H1 (cell line): ENCODE results near the gene ANAPC7. TPM values are rescaled to one million over a fixed set of nuclear protein-coding genes. Genes with fewer than 3 reads are reported as not detected.

ENCODE experiments used
- CTCF ChIA-PET: fragments of 300-600 bp; sonication (Branson Sonifier 250); formaldehyde crosslinking; loops from one replicate; lab custom pipeline; 2021; ENCODE audit not compliant: partially characterized antibody; lab: Charles Lee
- POLR2A ChIA-PET: fragments of 300-600 bp; sonication (Branson Sonifier 250); formaldehyde crosslinking; loops from one replicate; lab custom pipeline; 2021; ENCODE audit warnings: inconsistent platforms; ENCODE audit not compliant: partially characterized antibody; lab: Charles Lee
- DNase-seq, 2 experiments: peaks; one replicate each; pipeline versions ENCODE4 v3.0.0 to v3.0.0-alpha.2; 2010 to 2022; ENCODE audit warnings: low spot score in 2 of 2, low read depth in 1 of 2, mixed read lengths in 1 of 2
- FAIRE-seq: peaks from 2 replicates; lab custom pipeline; 2011; peaks lifted over from hg19 to GRCh38; lab: Jason Lieb, UNC
- H2AFZ ChIP-seq: 2 replicates; pipeline ENCODE4 v1.8.1; 2012; ENCODE audit warnings: low read length, inconsistent platforms
- H2AK5ac ChIP-seq: 2 replicates; pipeline ENCODE4 v1.6.1; 2013; ENCODE audit warnings: low read depth, low read length
- H2BK120ac ChIP-seq: replicated peaks from 2 replicates; pipeline ENCODE3; 2013; ENCODE audit warnings: low read depth, low read length, inconsistent platforms
- H2BK12ac ChIP-seq: 2 replicates; pipeline ENCODE4 v1.6.1; 2013; ENCODE audit warnings: low read depth, low read length
- H2BK15ac ChIP-seq: 2 replicates; pipeline ENCODE4 v1.6.1; 2013; ENCODE audit warnings: low read length
- H2BK20ac ChIP-seq: 2 replicates; pipeline ENCODE4 v1.6.1; 2013; ENCODE audit warnings: low read length
- H2BK5ac ChIP-seq: 2 replicates; pipeline ENCODE4 v1.6.1; 2013; ENCODE audit warnings: low read depth, low read length
- H3K14ac ChIP-seq: 2 replicates; pipeline ENCODE4 v1.6.1; 2013; ENCODE audit warnings: inconsistent platforms; ENCODE audit not compliant: insufficient read length
- H3K18ac ChIP-seq: 2 replicates; pipeline ENCODE4 v1.6.1; 2013; ENCODE audit warnings: low read length; ENCODE audit errors: extremely low read depth
- H3K23ac ChIP-seq: 2 replicates; pipeline ENCODE4 v1.6.1; 2013; ENCODE audit warnings: inconsistent platforms; ENCODE audit not compliant: insufficient read length
- H3K23me2 ChIP-seq: 2 replicates; pipeline ENCODE4 v1.6.1; 2013; ENCODE audit warnings: low read depth, low read length
- H3K27ac ChIP-seq: 2 replicates; pipeline ENCODE4 v1.6.1; 2011; ENCODE audit warnings: low read depth, low read length, inconsistent platforms
- H3K27me3 ChIP-seq, 4 experiments: replicated peaks in 1 of 4; 1 replicate in 1 of 4; 2 replicates in 3 of 4; pipeline versions ENCODE4 v1.6.1 to v1.8.1; 2011 to 2013; ENCODE audit warnings: low read length in 3 of 4, mild to moderate bottlenecking in 3 of 4, inconsistent platforms in 2 of 4, mixed read lengths in 2 of 4, moderate library complexity in 1 of 4; ENCODE audit not compliant: control insufficient read depth in 3 of 4, insufficient read depth in 3 of 4; ENCODE audit errors: extremely low read depth in 1 of 4
- H3K36me3 ChIP-seq, 4 experiments: 2 replicates each; pipeline versions ENCODE4 v1.6.1 to v1.8.1; 2011 to 2013; ENCODE audit warnings: mild to moderate bottlenecking in 4 of 4, low read length in 3 of 4, moderate library complexity in 2 of 4, control low read depth in 1 of 4, inconsistent platforms in 1 of 4; ENCODE audit not compliant: insufficient read depth in 4 of 4, control insufficient read depth in 2 of 4
- H3K4ac ChIP-seq: replicated peaks from 2 replicates; pipeline ENCODE3; 2013; ENCODE audit warnings: low read length, low read depth, mixed read lengths, inconsistent platforms; ENCODE audit not compliant: insufficient read length
- H3K4me1 ChIP-seq, 4 experiments: replicated peaks in 1 of 4; 1 replicate in 1 of 4; 2 replicates in 3 of 4; pipeline versions ENCODE4 v1.6.1 to v1.8.1; 2011 to 2013; ENCODE audit warnings: low read length in 3 of 4, inconsistent platforms in 2 of 4, mixed read lengths in 1 of 4; ENCODE audit not compliant: insufficient read depth in 4 of 4, control insufficient read depth in 3 of 4
- H3K4me2 ChIP-seq, 2 experiments: 2 replicates each; pipeline versions ENCODE4 v1.6.1 to v1.8.1; 2011 to 2013; ENCODE audit warnings: low read depth in 2 of 2, low read length in 2 of 2, control low read depth in 1 of 2, inconsistent platforms in 1 of 2, mild to moderate bottlenecking in 1 of 2; ENCODE audit not compliant: insufficient read depth in 1 of 2
- H3K4me3 ChIP-seq, 4 experiments: fragments of 200-600, 300-600 bp in 1 of 4; sonication (generic), shearing (Covaris generic), sonication (Bioruptor Twin) in 1 of 4; 2 replicates each; pipeline versions ENCODE4 v1.5.1 to v1.8.1; 2011 to 2016; ENCODE audit warnings: low read length in 4 of 4, low read depth in 3 of 4, control low read depth in 2 of 4, inconsistent platforms in 2 of 4, mild to moderate bottlenecking in 2 of 4, mixed read lengths in 1 of 4, moderate library complexity in 1 of 4; ENCODE audit not compliant: insufficient read depth in 2 of 4; ENCODE audit errors: extremely low read depth in 1 of 4
- H3K56ac ChIP-seq: replicated peaks from 2 replicates; pipeline ENCODE3; 2013; ENCODE audit warnings: low read depth, mild to moderate bottlenecking, mixed read lengths, low read length, inconsistent platforms; ENCODE audit not compliant: insufficient read length
- H3K79me1 ChIP-seq: 2 replicates; pipeline ENCODE4 v1.6.1; 2013; ENCODE audit warnings: low read depth, low read length, control low read depth
- H3K79me2 ChIP-seq, 2 experiments: 2 replicates each; pipeline versions ENCODE4 v1.6.1 to v1.8.1; 2012 to 2013; ENCODE audit warnings: low read length in 2 of 2, mild to moderate bottlenecking in 2 of 2, inconsistent platforms in 1 of 2; ENCODE audit not compliant: insufficient read depth in 2 of 2, control insufficient read depth in 1 of 2
- H3K9ac ChIP-seq, 4 experiments: replicated peaks in 1 of 4; 1 replicate in 1 of 4; 2 replicates in 3 of 4; pipeline versions ENCODE4 v1.6.1 to v1.8.1; 2011 to 2013; ENCODE audit warnings: low read depth in 3 of 4, low read length in 3 of 4, control low read depth in 2 of 4, mild to moderate bottlenecking in 2 of 4, moderate library complexity in 2 of 4, inconsistent platforms in 1 of 4; ENCODE audit errors: extremely low read depth in 1 of 4
- H3K9me3 ChIP-seq, 2 experiments: 2 replicates each; pipeline versions ENCODE4 v1.6.1 to v1.8.1; 2012 to 2013; ENCODE audit warnings: mild to moderate bottlenecking in 2 of 2, moderate library complexity in 2 of 2, control low read depth in 1 of 2, inconsistent platforms in 1 of 2, low read depth in 1 of 2, low read length in 1 of 2, mixed read lengths in 1 of 2; ENCODE audit not compliant: insufficient read depth in 2 of 2
- H4K20me1 ChIP-seq, 2 experiments: replicated peaks in 1 of 2; 2 replicates each; pipeline versions ENCODE3 to v1.8.1; 2011 to 2013; ENCODE audit warnings: inconsistent platforms in 2 of 2, low read length in 2 of 2, mild to moderate bottlenecking in 1 of 2; ENCODE audit not compliant: insufficient read depth in 2 of 2, control insufficient read depth in 1 of 2
- H4K5ac ChIP-seq: 2 replicates; pipeline ENCODE4 v1.6.1; 2013; ENCODE audit warnings: low read length, low read depth, mixed read lengths, inconsistent platforms; ENCODE audit not compliant: insufficient read length
- H4K8ac ChIP-seq: 2 replicates; pipeline ENCODE4 v1.8.0; 2013; ENCODE audit warnings: mild to moderate bottlenecking, moderate library complexity, low read length, inconsistent platforms; ENCODE audit not compliant: insufficient read depth; ENCODE audit errors: extremely low read depth
- H4K91ac ChIP-seq: replicated peaks from 2 replicates; pipeline ENCODE3; 2013; ENCODE audit warnings: low read length, mixed read lengths, inconsistent platforms; ENCODE audit not compliant: insufficient read length
- CREB1 ChIP-seq: IDR thresholded peaks from 2 replicates; pipeline ENCODE4 v1.6.1; 2012; ENCODE audit warnings: inconsistent platforms
- GTF2F1 ChIP-seq: IDR thresholded peaks from 2 replicates; pipeline ENCODE4 v1.6.1; 2012; ENCODE audit warnings: low read depth, low read length, improper control_type of control experiment, borderline replicate concordance
- KDM1A ChIP-seq: fragments of 200-600, 300-600 bp; sonication (generic); IDR thresholded peaks from 2 replicates; pipeline ENCODE4 v1.7.1; 2016; ENCODE audit warnings: mild to moderate bottlenecking, low read length, borderline replicate concordance
- KDM4A ChIP-seq: IDR thresholded peaks from one replicate; pipeline ENCODE4 v1.7.1; 2012; ENCODE audit warnings: low read depth, mild to moderate bottlenecking, moderate library complexity, low read length, inconsistent platforms; ENCODE audit not compliant: severe bottlenecking
- RBBP5 ChIP-seq: IDR thresholded peaks from 2 replicates; pipeline ENCODE4 v1.7.1; 2012; ENCODE audit warnings: low read depth, mild to moderate bottlenecking, inconsistent platforms, low read length, moderate library complexity, borderline replicate concordance
- RNF2 ChIP-seq: fragments of 200-900, 300-1000 bp; sonication (generic); IDR thresholded peaks from 2 replicates; pipeline ENCODE4 v1.7.1; 2016; ENCODE audit warnings: borderline replicate concordance, low read depth, mild to moderate bottlenecking, antibody characterized with exemption, low read length; ENCODE audit not compliant: poor library complexity, severe bottlenecking; ENCODE audit errors: missing control alignments
- WGBS, 2 experiments: shearing (Covaris generic) in 1 of 2; methylation state at CpG; one replicate each; pipeline versions ENCODE4 v1.1.6 to v1.1.7; 2013 to 2015; ENCODE audit warnings: low lambda C conversion rate in 2 of 2, mixed read lengths in 2 of 2, inconsistent platforms in 1 of 2, low coverage in 1 of 2, missing lambda C conversion rate in 1 of 2; ENCODE audit not compliant: insufficient replicate concordance in 2 of 2, insufficient coverage in 1 of 2, insufficient read length in 1 of 2; ENCODE audit errors: extremely low coverage in 1 of 2, missing lambda C conversion rate in 1 of 2; 5-methylcytosine and 5-hydroxymethylcytosine counted together
- polyA plus RNA-seq, 7 experiments: library from polyadenylated mRNA; depleted of rRNA in 3 of 7; stranded (reverse) in 5 of 7; unstranded in 2 of 7; fragments of >200 nt in 5 of 7; fragments of 200-250 nt in 2 of 7; gene quantifications; 1 replicate in 5 of 7; 2 replicates in 1 of 7; 4 replicates in 1 of 7; pipeline versions ENCODE4 v1.2.1 to v1.2.3, GENCODE V29; 2011 to 2013; ENCODE audit warnings: missing spikeins in 2 of 7, mixed read lengths in 2 of 7
- total RNA-seq: library from RNA; stranded (reverse); fragmentation: NEBNext Ultra II Directional; extraction: Animal tissue kit (Norgen Biotek cat#: 25700); gene quantifications from 2 replicates; pipeline ENCODE4 v1.2.1, GENCODE V29; 2021

The ANAPC7 gene
- total and polyA plus RNA-seq, 2 of the 8 experiments (the other 6 are each of a cell fraction or from before 2014, with no cell fraction given), result 72.8 to 105 TPM

- 93% methylated on average over 8 of the region's 8 CpGs; no CpG with 5 or more reads in 1 of the 2 experiments for WGBS, 2 experiments
- Histone ChIP-seq H3K23me2 (no peaks in the 10 kb centered on the region), H2BK15ac (no peak overlapping the region), H3K9ac (no peak overlapping the region), H3K9me3 (no peaks in the 10 kb centered on the region), H3K4ac (no peak overlapping the region), H2BK12ac (no peak overlapping the region), H3K4me3 (no peak overlapping the region), H3K18ac (no peak overlapping the region), H2BK20ac (no peak overlapping the region), H2BK5ac (no peak overlapping the region), H3K27me3 (no peaks in the 10 kb centered on the region), H3K14ac (no peak overlapping the region), H2AFZ (no peak overlapping the region), H4K91ac (no peak overlapping the region), H4K8ac (no peak overlapping the region), H2BK120ac (no peak overlapping the region), H3K79me2 (no peaks in the 10 kb centered on the region), H3K4me1 (no peaks in the 10 kb centered on the region; a peak in 2 of 7 replicates), H3K36me3 (peaks cover 45 to 71% (median 53%) of the 10 kb centered on the region in 4 experiments), H3K27ac (no peak overlapping the region), H3K56ac (no peak overlapping the region), H3K4me2 (no peak overlapping the region), H3K23ac (no peak overlapping the region), H2AK5ac (no peak overlapping the region), H4K5ac (no peak overlapping the region), H3K79me1 (peaks cover 2% of the 10 kb centered on the region; the same call in 1 of the 2 replicates), H4K20me1 (peaks cover 5 to 11% of the 10 kb centered on the region in 2 experiments)
- ChIA-PET POLR2A (interaction anchor here (0.7 to 8.1 kb wide), 5 partner anchors 9 to 25 kb away, joined by 3 to 48 read pairs (median 4); no protein-coding TSS in a partner anchor), CTCF (interaction anchor here (1.7 kb wide), 1 partner anchor 246 kb away, joined by 6 read pairs; no protein-coding TSS in a partner anchor)
- DNase-seq, result no peak
- TF ChIP-seq RNF2 (no peak), RBBP5 (no peak), GTF2F1 (no peak), KDM1A (no peak), KDM4A (no peak), CREB1 (no peak)
- FAIRE-seq, result no peak
These were observed 55.7 kb downstream of the ANAPC7 start for GRCh38 chr12:110347767-110348166.
